Measurements from ENCODE around the gene GADD45B.

The GADD45B gene

DNA sequence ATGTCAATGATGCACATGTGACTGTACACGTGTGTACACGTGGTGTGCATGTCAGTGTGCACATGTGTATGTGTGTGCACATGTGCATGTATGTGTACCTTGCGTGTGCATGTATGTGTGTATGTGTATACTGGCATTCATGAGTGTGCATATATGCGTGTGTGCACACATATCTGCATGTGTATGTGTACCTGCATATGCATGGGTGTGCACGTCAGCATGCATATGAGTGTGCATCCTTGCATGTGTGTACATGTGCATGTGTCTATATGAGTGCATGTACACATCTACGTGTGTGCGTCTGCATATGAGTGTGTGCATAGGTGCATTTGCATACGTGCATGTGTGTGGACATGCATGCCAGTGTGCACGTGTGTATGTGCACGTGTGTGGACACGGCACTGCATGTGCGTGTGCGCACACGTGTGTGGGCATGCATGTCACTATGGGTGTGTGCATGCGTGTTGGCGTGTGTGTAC lies 48.5 kb downstream of the GADD45B start:
- TF ChIP-seq, protein P1, sequence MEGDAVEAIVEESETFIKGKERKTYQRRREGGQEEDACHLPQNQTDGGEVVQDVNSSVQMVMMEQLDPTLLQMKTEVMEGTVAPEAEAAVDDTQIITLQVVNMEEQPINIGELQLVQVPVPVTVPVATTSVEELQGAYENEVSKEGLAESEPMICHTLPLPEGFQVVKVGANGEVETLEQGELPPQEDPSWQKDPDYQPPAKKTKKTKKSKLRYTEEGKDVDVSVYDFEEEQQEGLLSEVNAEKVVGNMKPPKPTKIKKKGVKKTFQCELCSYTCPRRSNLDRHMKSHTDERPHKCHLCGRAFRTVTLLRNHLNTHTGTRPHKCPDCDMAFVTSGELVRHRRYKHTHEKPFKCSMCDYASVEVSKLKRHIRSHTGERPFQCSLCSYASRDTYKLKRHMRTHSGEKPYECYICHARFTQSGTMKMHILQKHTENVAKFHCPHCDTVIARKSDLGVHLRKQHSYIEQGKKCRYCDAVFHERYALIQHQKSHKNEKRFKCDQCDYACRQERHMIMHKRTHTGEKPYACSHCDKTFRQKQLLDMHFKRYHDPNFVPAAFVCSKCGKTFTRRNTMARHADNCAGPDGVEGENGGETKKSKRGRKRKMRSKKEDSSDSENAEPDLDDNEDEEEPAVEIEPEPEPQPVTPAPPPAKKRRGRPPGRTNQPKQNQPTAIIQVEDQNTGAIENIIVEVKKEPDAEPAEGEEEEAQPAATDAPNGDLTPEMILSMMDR (IDR thresholded peaks at IDR 0.05; ENCODE audit: insufficient read depth, low read length, poor library complexity, severe bottlenecking): no peak
- no peak for TF ChIP-seq EZH2phosphoT487 (conservative IDR thresholded peaks at IDR 0.05; ENCODE audit: low read length)
- H4K20me1 ChIP-seq (ENCODE audit: low read depth, low read length): no peaks in the 10 kb centered on the region; the same call in 1 of the 2 replicates
- H3K9me2 ChIP-seq (replicated peaks; ENCODE audit: insufficient read depth, low read length): no peaks in the 10 kb centered on the region
- no peak overlapping the region for H3K27ac ChIP-seq (ENCODE audit: low read depth, low read length)
- H3K9ac ChIP-seq (ENCODE audit: low read length): no peak overlapping the region
- no peak overlapping the region for H3K4me2 ChIP-seq (ENCODE audit: low read depth, low read length, poor library complexity, severe bottlenecking)
- no peaks in the 10 kb centered on the region for H3K36me3 ChIP-seq (ENCODE audit: low read length)
- H3K9me3 ChIP-seq (ENCODE audit: insufficient read depth, low read length): no peaks in the 10 kb centered on the region
- no peaks in the 10 kb centered on the region for H3K79me2 ChIP-seq (ENCODE audit: insufficient read depth, low read length)
- no peak overlapping the region for H3K4me3 ChIP-seq (ENCODE audit: insufficient read depth, low read length, poor library complexity, severe bottlenecking)
- no peaks in the 10 kb centered on the region for H3K27me3 ChIP-seq (ENCODE audit: low read length)
- H3F3A ChIP-seq (ENCODE audit: insufficient read depth): no peaks in the 10 kb centered on the region
- no peak overlapping the region for H2AFZ ChIP-seq (ENCODE audit: low read depth, low read length, severe bottlenecking)

DNA sequence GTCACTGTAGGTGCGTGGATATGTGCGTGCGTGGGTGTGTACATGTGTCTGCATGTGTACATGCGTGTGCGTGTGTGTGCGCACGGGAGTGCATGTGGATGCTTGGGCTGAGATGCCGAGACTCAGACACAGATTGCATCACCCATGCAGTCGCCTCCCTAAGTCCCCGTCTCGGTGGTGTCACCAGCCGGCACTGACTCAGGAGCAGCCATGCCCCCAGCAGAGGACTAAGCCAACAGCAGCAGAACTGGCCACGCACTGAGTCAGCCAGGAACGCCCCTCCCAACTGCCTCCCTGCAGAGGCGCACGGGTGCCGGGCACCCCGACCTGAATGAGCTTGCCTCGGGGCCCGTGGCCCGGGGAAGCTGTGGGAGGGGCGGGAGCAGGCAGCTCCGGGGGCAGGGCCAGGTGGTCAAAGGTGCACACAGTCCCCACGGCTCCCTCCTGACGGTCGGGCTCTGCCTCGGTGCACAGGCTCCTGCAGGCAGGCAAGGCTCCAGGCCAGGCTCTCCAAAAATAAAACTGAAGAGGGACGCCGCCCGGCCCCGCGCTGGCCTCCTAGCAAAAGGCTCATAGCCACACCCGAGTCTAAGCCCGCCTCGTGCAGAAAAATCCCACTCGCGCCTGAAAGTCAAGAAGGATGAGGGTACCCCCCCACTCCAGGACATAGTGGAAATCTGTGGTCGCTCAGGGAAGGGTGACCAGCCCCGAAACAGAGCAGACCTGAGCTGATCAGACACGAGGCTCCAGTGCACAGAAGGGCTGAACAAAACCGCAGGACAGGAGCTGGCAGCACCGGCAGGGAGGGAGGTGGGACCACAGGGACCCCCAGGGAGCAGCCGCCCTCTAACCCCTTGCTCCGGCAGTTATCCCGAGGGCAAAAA lies 49.2 kb downstream of the GADD45B start:
- H3K9me2 ChIP-seq (replicated peaks; ENCODE audit: insufficient read depth, low read length): no peaks in the 10 kb centered on the region
- peak overlapping the region; percentile 43 for H3K4me2 ChIP-seq (ENCODE audit: low read depth, low read length, poor library complexity, severe bottlenecking)
- H3K9me3 ChIP-seq (ENCODE audit: insufficient read depth, low read length): no peaks in the 10 kb centered on the region
- no peak for TF ChIP-seq EZH2phosphoT487 (conservative IDR thresholded peaks at IDR 0.05; ENCODE audit: low read length)
- TF ChIP-seq, protein P1 (IDR thresholded peaks at IDR 0.05; ENCODE audit: insufficient read depth, low read length, poor library complexity, severe bottlenecking): no peak
- H3K4me3 ChIP-seq (ENCODE audit: insufficient read depth, low read length, poor library complexity, severe bottlenecking): no peak overlapping the region
- no peak overlapping the region for H2AFZ ChIP-seq (ENCODE audit: low read depth, low read length, severe bottlenecking)
- no peaks in the 10 kb centered on the region; the same call in 1 of the 2 replicates for H4K20me1 ChIP-seq (ENCODE audit: low read depth, low read length)
- no peaks in the 10 kb centered on the region for H3K36me3 ChIP-seq (ENCODE audit: low read length)
- H3K27ac ChIP-seq (ENCODE audit: low read depth, low read length): no peak overlapping the region
- H3K79me2 ChIP-seq (ENCODE audit: insufficient read depth, low read length): no peaks in the 10 kb centered on the region
- no peaks in the 10 kb centered on the region for H3K27me3 ChIP-seq (ENCODE audit: low read length)
- no peaks in the 10 kb centered on the region for H3F3A ChIP-seq (ENCODE audit: insufficient read depth)
- H3K9ac ChIP-seq (ENCODE audit: low read length): no peak overlapping the region

DNA sequence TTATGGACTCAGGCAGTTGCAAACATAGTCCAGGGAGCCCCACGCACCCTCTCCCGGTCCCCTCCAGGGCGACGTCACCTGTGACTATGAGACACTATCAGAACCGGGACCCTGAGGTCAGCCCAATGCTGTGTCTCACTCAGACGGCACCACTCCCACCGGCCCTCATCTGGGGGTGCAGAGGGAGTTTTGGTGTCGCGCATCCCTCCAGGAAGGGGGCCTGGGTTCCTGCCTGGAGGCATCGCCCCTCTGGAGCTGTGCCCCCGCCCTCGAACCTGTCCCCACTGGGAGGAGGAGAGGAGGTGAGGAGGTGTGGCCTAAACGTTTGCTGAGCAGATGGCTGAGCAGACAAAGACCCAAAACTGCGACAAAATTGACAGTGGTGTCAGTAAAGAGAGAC lies 51.2 kb downstream of the GADD45B start:
- TF ChIP-seq, protein P1 (IDR thresholded peaks at IDR 0.05; ENCODE audit: insufficient read depth, low read length, poor library complexity, severe bottlenecking): no peak
- no peak for TF ChIP-seq EZH2phosphoT487 (conservative IDR thresholded peaks at IDR 0.05; ENCODE audit: low read length)
- Histone ChIP-seq H2AFZ (ENCODE audit: low read depth, low read length, severe bottlenecking) (no peak overlapping the region), H4K20me1 (ENCODE audit: low read depth, low read length) (no peaks in the 10 kb centered on the region; the same call in 1 of the 2 replicates), H3K9me2 (replicated peaks; ENCODE audit: insufficient read depth, low read length) (no peaks in the 10 kb centered on the region), H3K27me3 (ENCODE audit: low read length) (no peaks in the 10 kb centered on the region), H3K9ac (ENCODE audit: low read length) (no peak overlapping the region), H3K4me3 (ENCODE audit: insufficient read depth, low read length, poor library complexity, severe bottlenecking) (no peak overlapping the region), H3K36me3 (ENCODE audit: low read length) (no peaks in the 10 kb centered on the region), H3K4me2 (ENCODE audit: low read depth, low read length, poor library complexity, severe bottlenecking) (no peak overlapping the region), H3K27ac (ENCODE audit: low read depth, low read length) (no peak overlapping the region), H3K79me2 (ENCODE audit: insufficient read depth, low read length) (no peaks in the 10 kb centered on the region), H3F3A (ENCODE audit: insufficient read depth) (no peaks in the 10 kb centered on the region), H3K9me3 (ENCODE audit: insufficient read depth, low read length) (no peaks in the 10 kb centered on the region)
